ENCODE measurements around the gene PGP. TPM values are rescaled to one million over a fixed set of nuclear protein-coding genes. Genes with fewer than 3 reads are reported as not detected.

Gene PGP
- total RNA-seq, 1 donor from 2014 or later: 11.8 TPM

DNA sequence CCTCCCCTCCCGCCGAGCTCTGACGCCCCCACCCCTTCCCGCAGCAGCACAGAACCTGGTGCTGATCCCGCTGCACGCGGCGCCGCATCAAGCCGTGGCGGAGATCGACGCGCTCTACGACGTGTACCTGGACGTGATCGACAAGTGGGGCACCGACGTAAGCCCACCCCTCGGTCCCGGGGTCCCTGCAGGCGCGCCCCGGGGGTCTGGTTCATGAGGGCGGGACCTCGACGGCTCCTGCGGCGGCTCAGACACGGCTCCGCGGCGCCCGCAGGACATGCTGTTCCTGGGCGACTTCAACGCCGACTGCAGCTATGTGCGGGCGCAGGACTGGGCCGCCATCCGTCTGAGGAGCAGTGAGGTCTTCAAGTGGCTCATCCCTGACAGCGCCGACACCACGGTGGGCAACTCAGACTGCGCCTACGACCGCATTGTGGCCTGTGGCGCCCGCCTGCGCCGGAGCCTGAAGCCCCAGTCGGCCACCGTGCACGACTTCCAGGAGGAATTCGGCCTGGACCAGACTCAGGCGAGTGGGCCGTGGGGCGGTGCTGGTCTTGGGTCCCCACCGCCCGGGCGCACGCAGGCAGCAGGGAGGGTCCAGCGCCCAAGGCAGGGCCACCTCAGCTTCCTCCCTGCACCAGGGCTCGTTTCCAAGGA is 23.0 kb upstream of the PGP start:
- DNase-seq (ENCODE audit: low spot score): no peak

DNA sequence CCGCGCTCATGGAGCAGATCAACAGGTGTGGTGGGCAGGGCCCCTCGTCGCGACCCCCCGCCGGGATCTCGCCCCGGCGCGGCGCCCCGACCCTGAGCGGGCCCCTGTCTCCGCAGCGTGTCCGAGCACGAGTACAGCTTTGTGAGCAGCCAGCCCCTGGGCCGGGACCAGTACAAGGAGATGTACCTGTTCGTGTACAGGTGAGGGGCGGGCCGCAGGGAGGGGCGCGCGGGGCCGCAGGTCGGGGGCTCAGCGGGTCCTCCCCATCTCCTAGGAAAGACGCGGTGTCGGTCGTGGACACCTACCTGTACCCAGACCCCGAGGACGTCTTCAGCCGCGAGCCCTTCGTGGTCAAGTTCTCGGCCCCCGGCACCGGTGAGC is 22.5 kb upstream of the PGP start:
- DNase-seq (ENCODE audit: low spot score): no peak

DNA sequence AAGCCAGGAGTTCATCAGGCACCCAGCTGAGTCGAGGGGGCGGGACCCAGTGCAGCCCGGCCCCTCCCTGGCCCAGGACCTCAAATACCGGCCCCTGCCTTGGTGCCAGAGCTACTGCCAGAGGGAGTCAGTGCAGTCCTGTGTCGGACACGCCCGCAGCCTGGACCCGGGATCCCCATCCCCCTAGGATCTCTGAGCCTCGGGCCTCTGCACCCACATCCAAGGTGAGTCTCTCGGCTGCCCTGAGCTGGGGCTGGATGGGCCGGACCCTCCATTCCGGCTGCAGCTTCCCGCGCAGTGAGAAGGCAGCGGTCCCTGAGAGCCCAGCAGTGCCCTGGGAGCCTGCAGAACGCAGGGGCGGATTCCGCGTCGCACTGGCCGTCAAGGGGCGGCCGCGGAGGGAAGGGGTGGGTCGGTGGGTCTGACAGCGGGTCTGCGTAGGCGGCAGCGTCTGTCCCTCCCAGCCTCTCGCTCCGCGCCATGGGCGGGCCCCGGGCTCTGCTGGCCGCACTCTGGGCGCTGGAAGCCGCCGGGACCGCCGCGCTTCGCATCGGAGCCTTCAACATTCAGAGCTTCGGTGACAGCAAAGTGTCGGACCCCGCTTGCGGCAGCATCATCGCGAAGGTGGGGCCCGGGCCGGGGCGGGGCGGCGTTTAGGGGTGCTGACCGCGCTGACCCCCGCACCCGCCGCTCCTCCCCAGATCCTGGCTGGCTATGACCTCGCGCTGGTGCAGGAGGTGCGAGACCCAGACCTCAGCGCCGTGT is 21.9 kb upstream of the PGP start, which contains the start of gene DNASE1L2:
DNASE1L2 (plus strand) TSS at position 108 of the 765 bp plus-strand sequence; CDS start at position 481, 373 bp downstream.
- no peak for DNase-seq (ENCODE audit: low spot score)

DNA sequence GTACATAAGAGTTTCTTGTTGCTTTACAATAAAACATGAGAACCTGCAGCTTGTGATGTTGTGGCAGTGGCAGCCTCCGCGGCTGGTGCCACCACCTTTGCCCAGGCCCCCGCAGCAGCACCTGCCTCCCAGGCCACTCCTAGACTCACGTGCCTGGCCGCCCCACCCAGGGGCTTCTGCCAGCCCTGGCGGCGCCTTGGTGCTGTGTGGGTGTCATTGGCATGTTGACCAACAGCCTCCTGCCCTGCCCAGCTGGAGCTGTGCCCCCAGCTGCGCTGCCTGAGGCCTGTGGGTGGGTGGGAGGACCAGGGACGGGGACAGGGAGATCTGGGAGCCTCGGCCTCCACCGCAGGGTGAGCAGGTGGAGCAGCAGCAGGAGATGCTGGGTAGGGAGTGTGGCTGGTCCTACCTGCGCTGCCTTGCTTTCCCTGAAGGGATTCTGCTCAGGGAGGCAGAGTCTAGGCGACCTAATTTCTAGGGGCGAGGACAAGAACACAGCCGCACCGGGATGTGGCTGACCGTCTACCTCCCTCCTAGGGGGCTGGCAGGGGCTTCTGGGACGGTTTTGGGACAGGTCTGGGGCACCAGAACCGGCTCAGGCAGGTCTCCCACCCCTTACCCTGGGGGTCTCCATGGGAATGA is 21.2 kb upstream of the PGP start:
- no peak for DNase-seq (ENCODE audit: low spot score)

DNA sequence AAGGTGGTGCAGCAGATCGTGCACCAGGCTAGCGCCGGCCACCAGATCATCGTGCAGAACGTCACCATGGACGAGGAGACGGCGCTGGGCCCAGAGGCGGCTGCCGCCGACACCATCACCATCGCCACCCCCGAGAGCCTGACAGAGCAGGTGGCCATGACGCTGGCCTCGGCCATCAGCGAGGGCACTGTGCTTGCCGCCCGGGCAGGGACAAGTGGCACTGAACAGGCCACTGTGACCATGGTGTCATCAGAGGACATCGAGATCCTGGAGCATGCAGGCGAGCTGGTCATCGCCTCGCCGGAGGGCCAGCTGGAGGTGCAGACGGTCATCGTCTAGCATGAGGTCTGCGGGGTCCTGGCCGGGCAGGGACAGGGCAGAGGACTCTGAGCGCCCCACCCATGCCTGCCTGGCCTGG is 20.6 kb upstream of the PGP start:
- no peak for DNase-seq (ENCODE audit: low spot score)

DNA sequence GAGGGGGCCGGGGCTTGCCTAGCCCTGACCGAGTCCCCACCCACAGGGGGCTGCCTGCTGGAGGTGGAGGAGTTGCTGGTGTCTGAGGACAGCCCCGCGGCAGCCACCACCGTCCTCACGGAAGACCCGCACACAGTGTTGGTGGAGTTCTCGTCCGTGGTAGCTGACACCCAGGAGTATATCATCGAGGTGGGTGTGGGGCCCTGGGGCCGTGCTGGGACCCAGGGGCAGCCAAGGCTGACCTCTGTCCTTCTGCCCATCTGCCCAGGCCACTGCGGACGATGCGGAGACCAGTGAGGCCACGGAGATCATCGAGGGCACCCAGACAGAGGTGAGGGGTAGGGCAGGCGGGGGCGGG is 20.2 kb upstream of the PGP start:
- no peak for DNase-seq (ENCODE audit: low spot score)

DNA sequence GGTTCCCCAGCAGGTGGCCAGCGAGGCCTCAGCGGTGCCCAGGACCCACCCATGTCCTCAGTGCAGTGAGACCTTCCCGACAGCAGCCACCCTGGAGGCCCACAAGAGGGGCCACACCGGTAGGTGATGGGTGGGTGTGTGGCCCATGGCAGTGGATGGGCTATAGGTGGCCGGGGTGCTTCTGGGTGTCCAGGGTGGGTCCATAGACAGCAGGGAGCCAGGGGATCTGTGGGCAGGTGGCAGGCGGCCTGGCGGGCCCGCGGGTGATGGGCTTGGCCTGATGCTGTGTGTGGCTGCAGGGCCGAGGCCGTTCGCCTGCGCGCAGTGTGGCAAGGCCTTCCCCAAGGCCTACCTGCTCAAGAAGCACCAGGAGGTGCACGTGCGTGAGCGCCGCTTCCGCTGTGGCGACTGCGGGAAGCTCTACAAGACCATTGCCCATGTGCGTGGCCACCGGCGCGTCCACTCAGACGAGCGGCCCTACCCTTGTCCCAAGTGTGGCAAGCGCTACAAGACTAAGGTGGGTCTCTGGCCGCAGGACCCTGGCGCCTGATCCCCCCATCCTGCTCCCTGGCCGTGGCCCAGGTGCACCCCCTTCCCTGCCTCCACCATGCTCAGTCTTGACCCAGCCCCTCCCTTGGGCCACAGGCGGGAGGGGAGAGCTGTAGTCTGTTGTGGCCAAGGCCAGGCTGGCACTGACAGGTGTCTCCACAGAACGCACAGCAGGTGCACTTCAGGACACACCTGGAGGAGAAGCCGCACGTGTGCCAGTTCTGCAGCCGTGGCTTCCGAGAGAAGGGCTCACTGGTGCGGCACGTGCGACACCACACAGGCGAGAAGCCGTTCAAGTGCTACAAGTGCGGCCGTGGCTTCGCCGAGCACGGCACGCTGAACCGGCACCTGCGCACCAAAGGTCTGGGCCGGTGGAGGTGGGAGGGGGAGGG is 19.5 kb upstream of the PGP start:
- no peak for DNase-seq (ENCODE audit: low spot score)

DNA sequence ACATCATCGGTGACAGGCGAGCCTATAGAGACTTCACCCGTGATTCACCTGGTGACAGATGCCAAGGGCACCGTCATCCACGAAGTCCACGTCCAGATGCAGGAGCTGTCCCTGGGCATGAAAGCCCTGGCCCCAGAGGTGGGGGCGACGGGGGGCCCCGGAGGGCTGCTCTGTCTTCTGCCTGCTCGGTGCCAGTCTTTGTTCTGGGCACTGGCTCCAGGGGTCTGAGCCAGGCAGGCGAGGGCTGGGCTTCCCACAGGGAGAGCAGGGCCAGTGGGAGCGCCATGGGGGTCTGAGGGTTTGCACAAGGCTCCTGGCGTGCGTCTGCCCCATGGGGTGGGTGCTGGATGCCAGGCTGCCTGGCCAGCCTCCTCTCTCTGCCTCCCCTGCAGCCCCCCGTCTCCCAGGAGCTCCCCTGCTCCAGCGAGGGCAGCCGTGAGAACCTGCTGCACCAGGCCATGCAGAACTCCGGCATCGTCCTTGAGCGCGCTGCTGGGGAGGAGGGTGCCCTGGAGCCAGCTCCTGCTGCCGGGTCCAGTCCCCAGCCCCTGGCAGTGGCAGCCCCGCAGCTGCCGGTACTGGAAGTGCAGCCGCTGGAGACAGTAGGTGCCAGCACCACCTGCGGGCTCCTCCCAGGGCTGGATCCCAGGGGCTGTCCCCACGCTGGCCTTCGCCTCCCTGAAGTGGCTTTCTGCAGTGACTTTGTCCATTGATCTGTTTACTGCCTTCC is 18.6 kb upstream of the PGP start:
- no peak for DNase-seq (ENCODE audit: low spot score)

DNA sequence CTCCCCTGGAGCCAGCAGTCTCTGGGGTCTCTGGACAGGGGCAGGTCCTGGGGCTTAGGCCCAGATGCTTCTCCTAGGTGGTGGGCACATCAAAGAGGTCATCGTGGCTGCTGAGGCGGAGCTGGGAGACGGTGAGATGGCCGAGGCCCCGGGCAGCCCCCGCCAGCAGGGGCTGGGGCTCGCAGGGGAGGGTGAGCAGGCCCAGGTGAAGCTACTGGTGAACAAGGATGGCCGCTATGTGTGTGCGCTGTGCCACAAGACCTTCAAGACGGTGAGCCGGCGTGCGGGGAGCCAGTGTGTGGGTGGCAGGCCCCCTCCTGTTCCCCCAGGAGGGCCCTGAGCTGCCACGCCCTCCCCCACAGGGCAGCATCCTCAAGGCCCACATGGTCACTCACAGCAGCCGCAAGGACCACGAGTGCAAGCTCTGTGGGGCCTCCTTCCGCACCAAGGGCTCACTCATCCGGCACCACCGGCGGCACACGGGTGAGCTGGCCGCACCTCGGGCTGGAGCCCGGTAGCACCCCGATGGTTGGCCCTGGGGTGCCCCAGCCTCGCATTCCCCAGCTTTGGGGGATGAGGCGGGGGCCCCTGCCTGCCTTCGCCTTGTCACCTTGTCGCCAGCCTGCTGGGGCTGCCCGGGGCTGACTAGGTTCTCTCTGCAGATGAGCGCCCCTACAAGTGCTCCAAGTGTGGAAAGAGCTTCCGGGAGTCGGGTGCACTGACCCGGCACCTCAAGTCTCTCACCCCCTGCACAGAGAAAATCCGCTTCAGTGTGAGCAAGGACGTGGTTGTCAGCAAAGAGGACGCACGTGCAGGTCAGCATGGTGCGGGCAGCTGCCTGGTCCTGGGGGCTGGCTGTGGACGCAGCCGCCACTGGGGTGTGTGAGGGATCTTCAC is 17.7 kb upstream of the PGP start:
- DNase-seq (ENCODE audit: low spot score): no peak

DNA sequence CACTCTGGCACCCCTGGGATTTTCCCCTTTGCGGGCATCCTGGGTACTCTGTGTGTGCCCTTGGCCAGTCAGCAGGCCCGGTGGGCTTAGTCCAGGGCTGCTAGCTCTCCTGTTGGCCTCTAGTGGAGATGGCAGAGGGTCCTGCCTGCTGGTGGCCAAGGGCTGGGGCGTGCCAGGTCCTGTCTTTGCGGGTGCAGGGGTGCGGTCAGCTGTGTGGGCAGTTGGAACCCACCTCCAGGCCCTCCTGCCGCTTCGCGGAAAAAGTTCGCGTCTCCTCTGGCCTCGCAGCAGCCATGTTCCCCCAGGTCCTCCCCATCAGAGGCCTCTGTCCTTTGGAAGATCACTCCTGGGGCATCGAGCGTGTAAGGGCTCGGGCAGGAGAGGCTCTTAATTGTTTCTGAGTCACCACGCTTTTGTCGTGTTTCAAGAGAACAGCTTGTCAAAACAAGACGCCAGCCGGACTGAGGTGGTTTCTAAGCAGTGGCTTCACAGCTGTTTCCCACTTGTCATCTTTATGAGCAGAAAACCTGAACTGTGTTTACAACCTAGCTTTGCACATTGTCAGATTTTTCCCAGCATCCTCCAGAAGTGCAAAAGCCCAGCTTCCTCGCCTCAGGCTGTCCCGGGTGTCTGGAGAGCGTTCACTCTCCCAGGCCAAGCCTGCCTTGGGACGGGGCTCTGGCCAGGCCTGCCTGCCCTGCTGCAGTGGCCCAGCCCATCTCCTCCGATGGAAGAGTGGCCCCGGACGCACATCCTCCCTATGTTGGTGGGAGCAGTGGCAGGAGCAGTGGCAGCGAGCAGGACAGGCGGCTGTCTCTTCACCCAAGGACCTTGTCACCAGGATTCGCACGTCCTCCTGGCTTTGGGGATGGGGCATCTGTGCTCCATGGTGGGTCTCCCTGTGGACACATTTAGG is 16.6 kb upstream of the PGP start:
- DNase-seq (ENCODE audit: low spot score): no peak

DNA sequence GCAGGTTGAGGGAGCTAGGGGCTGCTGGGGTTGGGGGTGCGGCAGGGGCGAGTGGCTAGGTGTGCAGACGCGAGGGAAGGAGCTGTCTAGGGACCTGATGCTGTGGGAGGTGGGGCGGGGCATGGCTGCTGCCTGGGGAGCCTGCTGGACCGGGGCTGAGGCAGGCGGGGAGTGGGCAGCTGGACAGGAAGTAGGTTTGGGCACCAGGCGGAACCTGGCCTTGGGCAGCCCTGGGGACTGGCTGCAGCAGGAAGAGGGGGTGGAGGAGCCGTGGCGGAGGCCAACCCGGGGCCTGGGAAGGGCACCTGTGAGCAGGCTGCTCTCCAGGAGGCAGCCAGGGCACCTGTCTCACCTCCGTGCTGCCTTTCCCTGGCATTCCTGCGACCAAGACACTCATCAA is 15.7 kb upstream of the PGP start:
- DNase-seq (ENCODE audit: low spot score): no peak

DNA sequence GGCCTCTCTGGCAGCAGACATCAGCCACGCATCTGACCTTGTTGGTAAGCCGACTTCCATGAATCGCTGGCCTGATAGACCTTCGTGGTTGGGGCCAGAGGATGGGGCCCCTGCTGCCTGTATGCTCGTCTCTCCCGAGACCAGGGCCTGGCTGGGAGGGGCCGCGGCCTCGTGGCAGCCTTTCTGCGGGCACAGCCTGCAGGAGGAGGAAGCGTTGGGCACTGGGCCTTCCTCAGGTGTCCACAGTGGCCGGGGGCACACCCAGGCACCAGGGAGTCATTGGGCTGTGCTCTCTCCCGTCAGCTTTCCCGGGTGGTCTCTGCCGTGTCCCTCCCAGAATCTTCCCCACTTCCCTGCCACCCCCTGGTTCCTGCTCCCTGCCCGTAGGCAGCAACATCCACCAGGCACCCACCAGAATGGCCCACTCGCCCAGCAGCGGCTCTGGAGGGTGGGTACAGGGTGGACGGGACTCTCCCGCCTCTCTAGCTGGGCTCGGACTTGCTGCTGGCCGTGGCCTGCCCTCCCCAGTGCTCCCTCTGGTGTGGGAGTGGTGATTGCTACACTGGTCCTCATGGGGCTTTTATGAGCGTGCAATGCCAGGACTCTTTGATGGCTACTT is 15.1 kb upstream of the PGP start:
- no peak for DNase-seq (ENCODE audit: low spot score)

DNA sequence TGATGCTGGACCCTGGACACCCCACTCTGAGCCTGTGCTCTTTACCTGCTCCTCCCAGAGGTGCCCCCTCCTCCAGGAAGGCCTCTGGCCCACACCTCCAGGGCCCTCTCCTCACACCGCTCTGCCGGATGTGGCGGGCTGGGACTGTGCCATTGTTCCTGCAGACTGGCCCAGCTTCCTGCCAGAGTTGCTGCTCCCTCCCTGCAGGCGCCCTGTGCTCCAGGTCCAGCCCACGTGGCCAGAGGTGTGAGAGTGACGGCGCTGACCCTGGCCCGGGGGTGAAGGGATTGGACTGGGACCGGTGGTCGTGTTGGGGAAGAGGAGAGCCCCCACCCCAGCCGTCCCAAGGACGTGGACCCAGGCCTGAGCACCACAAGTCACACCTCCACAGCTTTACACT is 14.5 kb upstream of the PGP start:
- DNase-seq (ENCODE audit: low spot score): no peak

DNA sequence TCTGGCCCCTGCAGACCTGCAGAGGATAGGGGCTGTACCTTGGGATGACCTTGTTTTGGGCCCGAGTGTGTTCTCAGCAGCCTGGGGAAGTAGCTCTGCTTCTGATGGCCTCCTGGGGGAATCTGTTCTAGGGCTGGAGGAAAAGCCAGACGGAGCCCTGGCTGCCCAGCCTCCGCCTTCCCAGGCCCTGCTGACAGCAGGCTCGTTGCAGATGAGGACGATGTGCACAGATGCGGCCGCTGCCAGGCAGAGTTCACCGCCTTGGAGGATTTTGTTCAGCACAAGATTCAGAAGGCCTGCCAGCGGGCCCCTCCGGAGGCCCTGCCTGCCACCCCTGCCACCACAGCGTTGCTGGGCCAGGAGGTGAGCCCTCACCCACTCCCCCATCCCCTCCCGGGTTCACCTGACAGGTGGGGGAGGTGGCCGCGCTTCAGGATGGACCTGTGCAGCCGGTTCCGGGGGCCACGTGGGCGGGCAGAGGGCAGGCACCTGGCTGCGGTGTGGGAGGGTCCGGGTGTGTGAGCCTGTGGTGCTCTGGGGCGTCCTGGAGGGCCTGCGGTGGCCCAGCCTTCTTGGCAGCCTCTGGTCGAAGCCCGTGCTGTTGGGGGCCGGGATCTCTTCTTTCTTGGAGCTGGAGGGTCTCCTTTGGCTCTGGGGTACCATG is 13.7 kb upstream of the PGP start:
- DNase-seq (ENCODE audit: low spot score): no peak

DNA sequence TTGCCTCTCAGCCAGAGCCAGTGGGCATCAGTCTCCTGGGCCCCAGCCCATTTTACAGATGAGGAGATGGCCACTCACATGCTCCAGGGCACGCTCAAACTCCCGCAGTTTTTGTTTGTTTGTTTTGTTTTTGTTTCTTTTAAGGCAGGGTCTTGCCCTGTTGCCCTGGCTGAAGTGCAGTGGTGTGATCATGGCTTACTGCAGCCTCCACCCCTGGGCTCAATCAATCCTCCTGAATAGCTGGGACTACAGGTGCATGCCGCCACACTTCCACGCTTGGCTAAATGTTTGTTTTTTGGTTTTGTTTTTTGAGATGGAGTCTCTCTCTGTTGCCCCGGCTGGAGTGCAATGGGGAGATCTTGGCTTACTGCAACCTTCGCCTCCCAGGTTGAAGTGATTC is 12.3 kb upstream of the PGP start:
- DNase-seq (ENCODE audit: low spot score): no peak

DNA sequence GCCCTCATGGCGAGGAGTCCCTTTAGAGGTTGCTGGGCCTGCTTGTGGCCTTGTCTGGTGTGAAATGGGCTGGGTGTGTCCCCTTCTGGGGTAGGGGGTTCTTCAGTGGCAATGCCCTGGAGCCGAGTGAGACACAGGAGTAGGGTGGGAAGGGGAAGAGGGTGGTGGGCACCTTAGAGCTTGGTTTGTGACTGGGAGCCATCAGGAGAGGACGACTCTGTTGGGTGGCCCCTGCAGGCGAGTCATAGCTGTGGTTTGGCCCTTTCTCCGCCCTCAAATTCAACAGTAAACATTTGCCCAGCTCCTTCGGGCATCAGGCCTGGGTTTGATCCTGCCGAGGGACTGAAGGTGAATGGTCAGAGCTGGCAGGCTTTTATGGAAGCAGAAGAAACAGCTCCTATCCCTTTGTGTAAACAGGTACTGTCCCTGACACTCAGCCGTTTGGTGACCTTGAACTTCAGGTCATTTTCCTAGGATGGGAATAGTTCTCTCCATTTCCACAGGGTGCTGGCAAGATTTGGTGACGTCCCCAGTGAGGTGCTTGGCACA is 11.7 kb upstream of the PGP start:
- no peak for DNase-seq (ENCODE audit: low spot score)

DNA sequence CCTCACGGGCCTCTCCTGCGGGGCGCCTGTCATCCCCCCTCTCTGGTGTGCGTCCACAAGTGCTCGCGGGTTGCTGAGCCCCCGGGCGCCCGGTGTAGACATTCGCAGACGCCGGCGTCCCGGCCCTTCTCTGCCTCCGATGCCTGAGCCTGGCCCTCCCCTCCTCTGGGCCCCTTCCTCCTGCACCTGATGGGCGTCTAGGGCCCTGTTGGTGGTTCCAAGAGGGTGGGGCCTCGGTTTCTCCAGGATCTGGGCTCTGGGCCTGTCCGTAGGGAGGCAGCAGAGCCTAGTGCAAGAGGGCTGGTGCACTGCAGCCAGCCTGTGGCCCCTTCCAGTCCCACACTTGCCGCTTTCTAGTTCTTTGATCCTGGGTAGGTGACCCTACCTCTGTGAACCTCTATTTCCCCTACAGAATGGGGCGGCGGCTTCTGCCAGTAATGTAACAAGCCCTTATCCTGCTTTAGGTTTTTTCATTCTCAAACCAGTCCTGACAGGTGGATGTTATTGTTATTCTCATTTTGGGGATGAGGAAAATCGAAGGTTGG is 9.4 kb upstream of the PGP start:
- no peak for DNase-seq (ENCODE audit: low spot score)

All from mesenteric fat pad (tissue), 1 donor.